Measurements from ENCODE around the gene PI4KB.

GRCh38 chr1:151327223-151327902 is at the start of gene PI4KB:
- TF ChIP-seq, protein P1, sequence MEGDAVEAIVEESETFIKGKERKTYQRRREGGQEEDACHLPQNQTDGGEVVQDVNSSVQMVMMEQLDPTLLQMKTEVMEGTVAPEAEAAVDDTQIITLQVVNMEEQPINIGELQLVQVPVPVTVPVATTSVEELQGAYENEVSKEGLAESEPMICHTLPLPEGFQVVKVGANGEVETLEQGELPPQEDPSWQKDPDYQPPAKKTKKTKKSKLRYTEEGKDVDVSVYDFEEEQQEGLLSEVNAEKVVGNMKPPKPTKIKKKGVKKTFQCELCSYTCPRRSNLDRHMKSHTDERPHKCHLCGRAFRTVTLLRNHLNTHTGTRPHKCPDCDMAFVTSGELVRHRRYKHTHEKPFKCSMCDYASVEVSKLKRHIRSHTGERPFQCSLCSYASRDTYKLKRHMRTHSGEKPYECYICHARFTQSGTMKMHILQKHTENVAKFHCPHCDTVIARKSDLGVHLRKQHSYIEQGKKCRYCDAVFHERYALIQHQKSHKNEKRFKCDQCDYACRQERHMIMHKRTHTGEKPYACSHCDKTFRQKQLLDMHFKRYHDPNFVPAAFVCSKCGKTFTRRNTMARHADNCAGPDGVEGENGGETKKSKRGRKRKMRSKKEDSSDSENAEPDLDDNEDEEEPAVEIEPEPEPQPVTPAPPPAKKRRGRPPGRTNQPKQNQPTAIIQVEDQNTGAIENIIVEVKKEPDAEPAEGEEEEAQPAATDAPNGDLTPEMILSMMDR (IDR thresholded peaks at IDR 0.05; ENCODE audit: insufficient read depth, low read length, poor library complexity, severe bottlenecking): no peak
- TF ChIP-seq EZH2phosphoT487 (conservative IDR thresholded peaks at IDR 0.05; ENCODE audit: low read length): no peak

Data from SU-DHL-6 (cell line).